A673 (cell line): ENCODE data around the gene RAP1GAP2.

Experiments used
- CTCF ChIP-seq: fragments of 300-800, 200-600 bp; sonication (generic); conservative IDR thresholded peaks from 2 replicates; pipeline ENCODE4 v1.5.1; 2017; ENCODE audit warnings: low read depth, mild to moderate bottlenecking, antibody characterized with exemption, low read length, moderate library complexity, mixed read lengths
- EZH2 ChIP-seq: fragments of 200-600 bp; sonication (generic); IDR thresholded peaks from 2 replicates; pipeline ENCODE4 v1.6.1; 2017; ENCODE audit warnings: borderline replicate concordance, low read depth, mild to moderate bottlenecking, mixed read lengths, antibody characterized with exemption, low read length; ENCODE audit not compliant: poor library complexity, severe bottlenecking

GRCh38 chr17:2888326-2888725, 92.1 kb downstream of the RAP1GAP2 start:
- TF ChIP-seq CTCF (no peak), EZH2 (no peak)
